HUES48 (cell line): ENCODE results near the gene NRDE2.
"Not testable (repeated sequence)": the region's sequence is repeated elsewhere in the genome, so short reads cannot be mapped to it uniquely, and the experiment has no call there.

Experiments used
- H3K27ac ChIP-seq: one replicate; pipeline ENCODE4 v1.7.0; 2013; ENCODE audit warnings: low read depth, low read length, inconsistent platforms
- H3K27me3 ChIP-seq: 2 replicates; pipeline ENCODE4 v1.6.1; 2013; ENCODE audit warnings: mild to moderate bottlenecking, low read length; ENCODE audit not compliant: control insufficient read depth, insufficient read depth
- H3K36me3 ChIP-seq: 2 replicates; pipeline ENCODE4 v1.6.1; 2013; ENCODE audit warnings: low read length; ENCODE audit not compliant: control insufficient read depth, insufficient read depth
- H3K4me1 ChIP-seq: 2 replicates; pipeline ENCODE4 v1.6.1; 2013; ENCODE audit warnings: mild to moderate bottlenecking, low read length; ENCODE audit not compliant: control insufficient read depth, insufficient read depth
- H3K4me3 ChIP-seq: 2 replicates; pipeline ENCODE4 v1.5.1; 2013; ENCODE audit warnings: mild to moderate bottlenecking, low read depth, low read length
- H3K9ac ChIP-seq: 2 replicates; pipeline ENCODE4 v1.6.1; 2013; ENCODE audit warnings: mild to moderate bottlenecking, low read depth, low read length, moderate library complexity
- H3K9me3 ChIP-seq: 2 replicates; pipeline ENCODE4 v1.6.1; 2013; ENCODE audit warnings: low read length; ENCODE audit not compliant: control insufficient read depth, insufficient read depth

The NRDE2 gene

DNA sequence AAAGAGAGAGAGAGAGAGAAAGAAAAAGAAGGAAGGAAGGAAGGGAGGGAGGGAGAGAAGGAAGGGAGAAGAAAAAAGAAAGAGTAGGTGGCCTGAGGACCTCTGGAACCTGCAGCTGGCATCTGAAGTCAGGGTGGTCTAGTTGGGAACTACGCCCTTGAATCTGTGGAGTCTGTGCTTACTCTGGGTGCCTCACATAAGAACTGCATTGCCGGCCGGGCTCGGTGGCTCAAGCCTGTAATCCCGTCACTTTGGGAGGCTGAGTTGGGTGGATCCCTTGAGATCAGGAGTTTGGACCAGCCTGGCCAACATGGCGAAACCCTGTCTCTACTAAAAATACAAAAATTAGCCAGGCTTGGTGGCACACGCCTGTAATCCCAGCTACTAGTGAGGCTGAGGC is 10.0 kb upstream of the NRDE2 start:
- Histone ChIP-seq H3K27ac (no peak overlapping the region), H3K4me3 (no peak overlapping the region), H3K9ac (no peak overlapping the region), H3K27me3 (no peaks in the 10 kb centered on the region), H3K9me3 (no peaks in the 10 kb centered on the region; the same call in 1 of the 2 replicates), H3K4me1 (peaks cover 18% of the 10 kb centered on the region), H3K36me3 (no peaks in the 10 kb centered on the region)

DNA sequence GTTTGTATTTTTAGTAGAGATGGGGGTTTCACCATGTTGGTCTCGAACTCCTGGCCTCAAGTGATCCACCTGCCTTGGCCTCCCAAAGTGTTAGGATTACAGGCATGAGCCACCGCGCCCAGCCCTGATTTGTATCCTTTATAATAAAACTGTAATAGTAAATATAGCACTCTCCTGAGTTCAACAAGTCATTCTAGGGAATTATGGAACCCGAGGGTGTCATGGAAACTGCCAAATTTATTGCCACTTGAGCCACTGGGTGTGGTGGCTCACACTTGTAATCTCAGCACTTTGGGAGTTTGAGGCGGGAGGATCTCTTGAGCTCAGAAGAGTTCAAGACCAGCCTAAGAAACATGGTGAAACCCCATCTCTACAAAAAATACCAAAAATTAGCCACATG is 9.5 kb upstream of the NRDE2 start:
- not testable (repeated sequence) for H3K27ac ChIP-seq, H3K36me3 ChIP-seq, H3K9ac ChIP-seq, H3K4me3 ChIP-seq, H3K27me3 ChIP-seq, H3K9me3 ChIP-seq
- peaks cover 17% of the 10 kb centered on the region for H3K4me1 ChIP-seq

DNA sequence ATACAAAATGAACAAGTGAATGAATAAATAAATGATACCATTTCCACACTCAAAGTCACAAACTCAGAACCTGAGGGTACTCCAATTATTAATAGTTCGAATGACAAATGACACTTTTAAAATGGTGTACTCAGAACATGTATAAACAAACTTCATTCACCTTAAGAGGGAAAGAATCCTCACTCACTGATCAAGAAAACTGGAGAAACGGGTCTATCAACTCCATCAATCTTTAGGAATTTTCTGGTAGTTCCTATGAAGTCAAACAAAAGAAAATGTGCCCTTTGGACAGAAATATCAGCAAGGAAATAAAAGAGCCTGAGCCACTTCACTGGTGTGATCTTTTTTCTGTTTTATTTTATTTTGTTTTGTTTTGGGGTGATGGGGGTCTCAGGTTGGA is 5.2 kb upstream of the NRDE2 start:
- Histone ChIP-seq H3K4me3 (no peak overlapping the region), H3K36me3 (no peaks in the 10 kb centered on the region), H3K27ac (no peak overlapping the region), H3K9ac (no peak overlapping the region), H3K4me1 (no peaks in the 10 kb centered on the region), H3K27me3 (peaks cover 3% of the 10 kb centered on the region; the same call in 1 of the 2 replicates), H3K9me3 (no peaks in the 10 kb centered on the region; the same call in 1 of the 2 replicates)

DNA sequence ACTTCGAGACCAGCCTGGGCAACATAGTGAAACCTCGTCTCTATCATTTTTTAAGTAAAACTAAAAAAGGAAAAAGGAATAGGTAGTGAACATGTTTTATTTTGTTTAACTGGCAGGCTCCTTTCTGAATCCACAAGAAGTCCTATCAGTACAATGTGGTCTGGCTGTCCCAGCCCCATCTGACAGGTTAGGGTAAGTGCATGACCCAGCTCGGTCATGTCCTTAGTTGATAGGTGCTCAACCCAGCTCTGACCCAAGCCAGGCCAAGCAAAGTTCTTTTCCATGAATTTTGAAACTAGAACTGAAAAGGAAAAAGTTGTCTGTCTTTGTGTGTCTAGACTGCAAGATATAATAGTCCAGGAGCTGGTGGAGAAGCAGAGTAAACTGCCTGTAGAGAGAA is 4.7 kb upstream of the NRDE2 start:
- H3K4me3 ChIP-seq, result no peak overlapping the region

DNA sequence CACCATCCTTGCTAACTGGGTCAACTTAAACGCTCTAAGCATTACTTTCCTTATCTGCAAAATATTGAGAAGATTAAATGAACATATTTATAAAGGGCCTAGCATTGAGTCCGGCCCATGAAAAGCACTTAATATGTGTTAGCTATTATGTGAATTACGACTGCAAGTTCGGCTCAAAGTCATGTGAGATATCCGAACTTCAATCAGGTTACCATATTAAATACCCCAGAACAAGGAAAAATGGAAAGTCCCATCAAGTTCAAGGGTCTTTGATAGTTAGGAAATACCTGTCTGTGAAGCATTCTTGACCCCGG is 487 bp upstream of the NRDE2 start:
- Histone ChIP-seq H3K27ac (peak overlapping the region; percentile 59), H3K4me3 (peak overlapping the region; percentile 48)

More for the DNA sequence above, 4.7 kb upstream of the NRDE2 start:
- no peaks in the 10 kb centered on the region for H3K36me3 ChIP-seq
- no peak overlapping the region for H3K9ac ChIP-seq
- no peaks in the 10 kb centered on the region; the same call in 1 of the 2 replicates for H3K9me3 ChIP-seq
- no peaks in the 10 kb centered on the region for H3K4me1 ChIP-seq
- peaks cover 3% of the 10 kb centered on the region; the same call in 1 of the 2 replicates for H3K27me3 ChIP-seq
- H3K27ac ChIP-seq, result no peak overlapping the region

DNA sequence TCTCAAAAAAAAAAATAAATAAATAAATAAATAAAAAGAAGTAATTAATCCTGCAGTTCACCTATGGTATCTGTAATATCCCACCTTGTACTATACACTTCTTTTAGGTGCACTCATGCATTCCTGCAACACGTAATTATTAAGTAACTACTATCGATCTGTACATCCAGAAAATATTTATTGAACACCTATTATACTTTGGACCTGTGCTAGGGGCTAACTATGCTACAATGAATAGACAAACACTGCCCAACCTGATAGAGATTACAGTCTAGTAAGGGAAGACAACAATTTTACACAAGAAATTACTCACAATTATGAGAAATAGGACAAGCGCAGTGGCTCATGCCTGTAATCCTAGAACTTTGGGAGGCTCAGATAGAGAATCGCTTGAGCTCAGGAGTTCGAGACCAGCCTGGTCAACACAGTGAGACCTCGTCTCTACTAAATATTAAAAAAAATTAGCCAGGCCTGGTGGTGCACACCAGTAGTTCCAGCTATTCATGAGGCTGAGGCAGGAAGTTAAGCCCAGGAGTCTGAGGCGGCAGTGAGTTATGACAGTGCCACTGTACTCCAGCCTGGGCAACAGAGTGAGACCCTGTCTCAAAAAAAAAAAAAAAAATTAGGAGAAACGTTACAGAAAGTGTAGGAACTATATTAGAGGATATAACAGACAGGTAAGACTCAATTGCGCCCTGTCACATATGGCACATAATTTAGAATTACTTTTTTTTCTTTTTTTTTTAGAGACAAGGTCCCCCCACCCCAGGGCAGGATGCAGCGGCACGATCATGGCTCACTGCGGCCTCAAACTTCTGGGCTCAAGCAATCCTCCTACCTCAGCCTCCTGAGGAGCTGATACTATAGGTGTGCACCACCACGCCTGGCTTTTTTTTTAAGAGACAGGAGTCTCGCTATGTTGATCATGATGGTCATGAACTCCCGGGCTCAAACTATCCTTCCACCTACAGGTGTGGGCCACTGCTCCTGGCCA is 1.2 kb downstream of the NRDE2 start:
- H3K9me3 ChIP-seq, result no peaks in the 10 kb centered on the region
- no peaks in the 10 kb centered on the region for H3K36me3 ChIP-seq
- no peak overlapping the region for H3K9ac ChIP-seq
- H3K4me3 ChIP-seq, result peak overlapping the region; percentile 82
- no peaks in the 10 kb centered on the region for H3K4me1 ChIP-seq
- H3K27ac ChIP-seq, result no peak overlapping the region
- no peaks in the 10 kb centered on the region; the same call in 1 of the 2 replicates for H3K27me3 ChIP-seq

More for the DNA sequence above, 487 bp upstream of the NRDE2 start:
- Histone ChIP-seq H3K9ac (no peak overlapping the region), H3K36me3 (no peaks in the 10 kb centered on the region), H3K4me1 (no peaks in the 10 kb centered on the region), H3K27me3 (peaks cover 3% of the 10 kb centered on the region; the same call in 1 of the 2 replicates), H3K9me3 (no peaks in the 10 kb centered on the region)

DNA sequence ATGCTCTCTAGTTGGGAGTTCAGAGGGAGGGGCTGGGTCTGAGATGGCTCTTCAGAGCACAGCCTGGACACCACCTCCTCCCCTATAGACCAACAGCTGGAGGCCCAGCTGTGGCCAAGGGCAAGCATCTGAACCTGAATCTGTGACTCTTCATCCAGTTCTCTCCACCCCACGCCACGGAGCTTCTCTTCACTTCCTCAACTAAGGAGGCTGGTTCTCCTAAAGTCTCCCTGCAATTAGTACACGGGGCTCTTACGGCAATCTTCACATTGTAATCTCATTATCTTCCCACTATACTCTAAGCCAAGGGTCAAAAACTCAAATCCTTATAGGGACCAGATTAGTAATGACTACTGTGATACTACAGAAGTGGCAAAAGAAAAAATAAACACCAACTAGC is 9.8 kb downstream of the NRDE2 start:
- peaks cover 11% of the 10 kb centered on the region for H3K36me3 ChIP-seq
- no peak overlapping the region for H3K4me3 ChIP-seq
- H3K27ac ChIP-seq, result no peak overlapping the region
- no peaks in the 10 kb centered on the region for H3K9me3 ChIP-seq
- H3K4me1 ChIP-seq, result no peaks in the 10 kb centered on the region
- H3K27me3 ChIP-seq, result no peaks in the 10 kb centered on the region
- H3K9ac ChIP-seq, result no peak overlapping the region

DNA sequence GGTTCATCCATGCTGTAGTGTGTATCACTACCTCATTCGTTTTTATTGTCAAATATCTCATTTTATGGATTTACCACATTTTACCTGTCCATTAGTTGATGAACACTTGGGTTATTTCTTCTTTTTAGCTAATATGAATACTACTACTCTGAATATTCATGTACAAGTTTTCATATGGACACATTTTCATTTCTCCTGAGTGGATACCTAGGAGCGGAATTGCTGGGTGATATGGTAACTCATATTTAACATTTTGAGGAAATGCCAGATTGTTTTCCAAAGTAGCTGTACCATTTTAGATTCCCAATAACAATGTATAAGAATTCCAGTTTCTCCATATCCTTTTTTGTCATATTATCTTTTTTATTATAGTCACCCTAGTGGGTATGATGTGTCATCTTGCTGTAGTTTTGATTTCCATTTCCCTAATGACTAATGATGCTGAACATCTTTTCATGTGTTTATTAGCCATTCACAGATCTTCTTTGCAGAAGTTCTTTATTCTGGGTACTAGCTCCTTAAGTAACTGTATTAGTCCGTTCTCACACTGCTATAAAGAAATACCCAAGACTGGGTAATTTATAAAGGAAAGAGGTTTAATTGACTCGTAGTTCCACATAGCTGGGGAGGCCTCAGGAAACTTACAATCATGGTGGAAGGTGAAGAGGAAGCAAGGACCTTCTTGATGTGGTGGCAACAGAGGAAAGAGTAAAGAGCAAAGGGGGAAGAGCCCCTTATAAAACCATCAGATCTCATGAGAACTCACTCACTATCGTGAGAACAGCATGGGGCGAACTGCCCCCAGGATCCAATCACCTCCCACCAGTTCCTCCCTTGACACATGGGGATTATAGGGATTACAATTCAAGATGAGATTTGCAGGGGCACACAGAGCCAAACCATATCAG is 11.9 kb downstream of the NRDE2 start:
- H3K4me1 ChIP-seq, result no peaks in the 10 kb centered on the region
- H3K4me3 ChIP-seq, result no peak overlapping the region
- H3K27ac ChIP-seq, result no peak overlapping the region
- H3K27me3 ChIP-seq, result no peaks in the 10 kb centered on the region
- no peak overlapping the region for H3K9ac ChIP-seq
- no peaks in the 10 kb centered on the region for H3K9me3 ChIP-seq
- peaks cover 25% of the 10 kb centered on the region for H3K36me3 ChIP-seq

DNA sequence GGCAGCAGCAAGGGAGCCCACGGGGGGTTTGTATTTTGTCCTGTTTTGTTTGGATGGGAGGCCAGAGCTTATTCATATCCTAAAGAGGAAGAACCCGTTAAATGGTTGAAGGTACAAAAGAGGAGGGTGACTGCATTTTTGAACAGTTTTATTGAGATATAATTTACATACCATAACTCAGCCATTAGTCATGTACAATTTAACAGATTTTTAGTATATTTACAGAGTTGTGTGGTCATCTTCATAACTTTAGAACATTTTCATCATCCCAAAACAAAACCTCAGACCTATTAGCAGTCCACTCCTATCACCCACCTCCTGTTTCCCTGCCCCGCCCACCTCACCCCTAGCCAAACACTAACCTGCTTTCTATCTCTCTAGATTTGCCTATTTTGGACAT is 12.6 kb downstream of the NRDE2 start:
- Histone ChIP-seq H3K36me3 (peaks cover 30% of the 10 kb centered on the region), H3K9ac (no peak overlapping the region), H3K27me3 (no peaks in the 10 kb centered on the region), H3K4me1 (no peaks in the 10 kb centered on the region), H3K4me3 (no peak overlapping the region), H3K9me3 (no peaks in the 10 kb centered on the region), H3K27ac (no peak overlapping the region)

DNA sequence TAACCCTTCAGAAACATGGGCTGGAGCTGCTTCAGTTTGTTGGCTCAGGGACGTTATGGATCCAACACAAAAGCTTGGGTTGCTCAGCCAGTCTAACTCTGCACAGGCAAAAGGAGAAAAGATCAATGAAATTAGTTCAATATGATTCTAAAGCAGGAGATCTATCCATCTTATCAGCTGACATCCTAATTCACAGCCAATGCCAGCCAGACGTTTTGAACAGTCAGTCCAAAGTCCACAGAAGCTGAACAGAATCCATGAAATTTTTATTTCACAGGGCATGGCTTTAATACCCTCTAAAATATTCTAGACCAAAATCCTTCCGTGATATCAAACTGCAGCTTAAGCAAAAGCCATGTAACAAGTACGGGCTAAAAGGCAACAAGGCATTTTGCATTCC is 13.7 kb downstream of the NRDE2 start:
- no peak overlapping the region for H3K4me3 ChIP-seq
- no peak overlapping the region for H3K27ac ChIP-seq
- H3K36me3 ChIP-seq, result peaks cover 39% of the 10 kb centered on the region

DNA sequence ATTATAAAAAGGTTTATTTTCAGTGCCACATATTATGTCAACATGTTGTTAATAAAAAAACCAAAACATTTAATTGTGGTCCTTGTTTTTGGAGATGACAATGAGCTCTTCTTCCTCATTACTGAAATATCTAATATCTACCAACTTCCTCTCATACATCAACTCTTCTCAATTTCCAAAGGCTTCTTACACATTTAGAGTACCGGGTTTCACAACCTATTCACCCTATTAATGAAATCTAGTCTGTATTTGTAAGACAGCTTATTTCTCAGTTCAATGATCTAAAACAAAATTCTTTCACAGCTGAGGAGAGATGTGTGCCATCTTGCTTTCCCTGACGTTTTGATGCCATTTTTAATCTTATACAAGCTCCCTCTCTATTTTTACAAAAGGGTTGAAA is 14.5 kb downstream of the NRDE2 start:
- H3K36me3 ChIP-seq, result peaks cover 43% of the 10 kb centered on the region
- H3K27ac ChIP-seq, result no peak overlapping the region
- H3K27me3 ChIP-seq, result no peaks in the 10 kb centered on the region
- no peaks in the 10 kb centered on the region for H3K4me1 ChIP-seq
- H3K4me3 ChIP-seq, result no peak overlapping the region
- no peaks in the 10 kb centered on the region for H3K9me3 ChIP-seq
- no peak overlapping the region for H3K9ac ChIP-seq

More for the DNA sequence above, 13.7 kb downstream of the NRDE2 start:
- Histone ChIP-seq H3K27me3 (no peaks in the 10 kb centered on the region), H3K9ac (no peak overlapping the region), H3K9me3 (no peaks in the 10 kb centered on the region), H3K4me1 (no peaks in the 10 kb centered on the region)
